Limb (tissue), 2 donors: ENCODE measurements around the gene RRN3.
"Not testable (repeated sequence)": the region's sequence is repeated elsewhere in the genome, so short reads cannot be mapped to it uniquely, and the experiment has no call there.

Experiments
- DNase-seq, 2 donors: peaks; one replicate each; pipeline ENCODE4 v3.0.0-alpha.2; 2016; ENCODE audit errors: extremely low spot score in 2 of 2

Gene RRN3

GRCh38 chr16:15093955-15094827, at the start of gene RRN3:
Gene RRN3, minus strand, starts transcription at chr16:15094272. Its CDS starts 39 bp downstream, at chr16:15094233.
- peak; percentile 92 to 93 for DNase-seq

- DNase-seq = peak in 1 of 2 donors; percentile 57
Observed at GRCh38 chr16:15143601-15144091, 49.6 kb upstream of the RRN3 start.

GRCh38 chr16:15142891-15143600, 49.0 kb upstream of the RRN3 start:
- DNase-seq = peak in 1 of 2 donors; percentile 19

- DNase-seq = peak in 1 of 2 donors; percentile 23
Observed at GRCh38 chr16:15142107-15142890, 48.2 kb upstream of the RRN3 start.

GRCh38 chr16:15141586-15141985, 47.5 kb upstream of the RRN3 start:
- DNase-seq = peak in 1 of 2 donors; percentile 28

- DNase-seq = peak in 1 of 2 donors; percentile 31
Observed at GRCh38 chr16:15140444-15141365, 46.6 kb upstream of the RRN3 start.

GRCh38 chr16:15137514-15137913, 43.4 kb upstream of the RRN3 start:
- not testable (repeated sequence) for DNase-seq

- DNase-seq = peak in 1 of 2 donors; percentile 18
Observed at GRCh38 chr16:15135483-15136360, 41.6 kb upstream of the RRN3 start.

- DNase-seq = not testable (repeated sequence)
Observed at GRCh38 chr16:15134752-15135482, 40.8 kb upstream of the RRN3 start.

- not testable (repeated sequence) for DNase-seq
Observed at GRCh38 chr16:15133554-15133953, 39.5 kb upstream of the RRN3 start.

- not testable (repeated sequence) for DNase-seq
Observed at GRCh38 chr16:15132719-15133428, 38.8 kb upstream of the RRN3 start.

GRCh38 chr16:15130943-15131700, 37.0 kb upstream of the RRN3 start:
- DNase-seq = not testable (repeated sequence)

GRCh38 chr16:15130256-15130932, 36.3 kb upstream of the RRN3 start:
- DNase-seq = not testable (repeated sequence)

GRCh38 chr16:15127641-15128425, 33.8 kb upstream of the RRN3 start:
- peak in 1 of 2 donors; percentile 16 for DNase-seq

- DNase-seq = not testable (repeated sequence)
Observed at GRCh38 chr16:15100372-15100987, 6.4 kb upstream of the RRN3 start.
